ENCODE data around the gene FAM234B. TPM values are rescaled to one million over a fixed set of nuclear protein-coding genes. Genes with fewer than 3 reads are reported as not detected.

The FAM234B gene
- total and polyA plus RNA-seq, 2 experiments from 2014 or later, result 9.5 to 21.1 TPM

DNA sequence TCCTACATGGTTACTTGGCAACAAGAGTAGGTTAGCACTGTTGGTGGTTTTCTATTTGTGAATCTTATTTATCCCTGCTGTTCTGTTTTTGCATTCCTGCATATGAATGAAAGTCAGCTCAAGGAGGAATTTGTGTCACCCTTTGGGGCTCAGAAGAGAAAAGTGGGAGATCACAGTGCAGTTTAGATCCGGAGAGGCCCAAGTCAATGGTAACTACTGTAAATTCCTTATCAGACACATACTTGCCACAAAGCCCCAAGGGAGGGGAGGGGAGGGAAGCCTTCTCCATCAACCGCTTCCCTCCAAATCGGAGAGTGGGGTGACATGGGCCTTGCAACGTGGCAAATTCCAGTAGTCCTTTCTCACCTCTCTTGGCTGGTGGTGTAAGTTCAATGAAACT lies 44.3 kb downstream of the FAM234B start:
- H3K9me3 Mint-ChIP-seq, result no peaks in the 10 kb centered on the region
- no peaks in the 10 kb centered on the region for H3K9me2 ChIP-seq (ENCODE audit: insufficient read depth)
- H3K4me2 ChIP-seq, result peak overlapping the region; percentile 42
- peaks cover 28% of the 10 kb centered on the region for H3K36me3 Mint-ChIP-seq (ENCODE audit: low read depth)
- H3K4me1 Mint-ChIP-seq, result peaks cover 60% of the 10 kb centered on the region
- H3K4me3 Mint-ChIP-seq, result peak overlapping the region; percentile 26; the same call in 2 of the 3 replicates
- H3K79me2 ChIP-seq (replicated peaks; ENCODE audit: insufficient read depth), result no peaks in the 10 kb centered on the region
- peak overlapping the region; percentile 95 for H3K27ac Mint-ChIP-seq
- TF ChIP-seq POLR2AphosphoS5 (IDR thresholded peaks at IDR 0.05; ENCODE audit: low read depth) (no peak), NANOG (IDR thresholded peaks at IDR 0.05; ENCODE audit: borderline replicate concordance) (peak; percentile 61; the same call in 1 of the 2 replicates), EZH2phosphoT487 (IDR thresholded peaks at IDR 0.05; ENCODE audit: unreplicated experiment) (no peak), EZH2 (IDR thresholded peaks at IDR 0.05; ENCODE audit: low read depth, unreplicated experiment) (no peak)
- TF ChIP-seq, protein P1, sequence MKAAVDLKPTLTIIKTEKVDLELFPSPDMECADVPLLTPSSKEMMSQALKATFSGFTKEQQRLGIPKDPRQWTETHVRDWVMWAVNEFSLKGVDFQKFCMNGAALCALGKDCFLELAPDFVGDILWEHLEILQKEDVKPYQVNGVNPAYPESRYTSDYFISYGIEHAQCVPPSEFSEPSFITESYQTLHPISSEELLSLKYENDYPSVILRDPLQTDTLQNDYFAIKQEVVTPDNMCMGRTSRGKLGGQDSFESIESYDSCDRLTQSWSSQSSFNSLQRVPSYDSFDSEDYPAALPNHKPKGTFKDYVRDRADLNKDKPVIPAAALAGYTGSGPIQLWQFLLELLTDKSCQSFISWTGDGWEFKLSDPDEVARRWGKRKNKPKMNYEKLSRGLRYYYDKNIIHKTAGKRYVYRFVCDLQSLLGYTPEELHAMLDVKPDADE (IDR thresholded peaks at IDR 0.05), result 0 out of 2 replicates have a peak, but pooled peaks have one; percentile 26
- TF ChIP-seq, protein P2, sequence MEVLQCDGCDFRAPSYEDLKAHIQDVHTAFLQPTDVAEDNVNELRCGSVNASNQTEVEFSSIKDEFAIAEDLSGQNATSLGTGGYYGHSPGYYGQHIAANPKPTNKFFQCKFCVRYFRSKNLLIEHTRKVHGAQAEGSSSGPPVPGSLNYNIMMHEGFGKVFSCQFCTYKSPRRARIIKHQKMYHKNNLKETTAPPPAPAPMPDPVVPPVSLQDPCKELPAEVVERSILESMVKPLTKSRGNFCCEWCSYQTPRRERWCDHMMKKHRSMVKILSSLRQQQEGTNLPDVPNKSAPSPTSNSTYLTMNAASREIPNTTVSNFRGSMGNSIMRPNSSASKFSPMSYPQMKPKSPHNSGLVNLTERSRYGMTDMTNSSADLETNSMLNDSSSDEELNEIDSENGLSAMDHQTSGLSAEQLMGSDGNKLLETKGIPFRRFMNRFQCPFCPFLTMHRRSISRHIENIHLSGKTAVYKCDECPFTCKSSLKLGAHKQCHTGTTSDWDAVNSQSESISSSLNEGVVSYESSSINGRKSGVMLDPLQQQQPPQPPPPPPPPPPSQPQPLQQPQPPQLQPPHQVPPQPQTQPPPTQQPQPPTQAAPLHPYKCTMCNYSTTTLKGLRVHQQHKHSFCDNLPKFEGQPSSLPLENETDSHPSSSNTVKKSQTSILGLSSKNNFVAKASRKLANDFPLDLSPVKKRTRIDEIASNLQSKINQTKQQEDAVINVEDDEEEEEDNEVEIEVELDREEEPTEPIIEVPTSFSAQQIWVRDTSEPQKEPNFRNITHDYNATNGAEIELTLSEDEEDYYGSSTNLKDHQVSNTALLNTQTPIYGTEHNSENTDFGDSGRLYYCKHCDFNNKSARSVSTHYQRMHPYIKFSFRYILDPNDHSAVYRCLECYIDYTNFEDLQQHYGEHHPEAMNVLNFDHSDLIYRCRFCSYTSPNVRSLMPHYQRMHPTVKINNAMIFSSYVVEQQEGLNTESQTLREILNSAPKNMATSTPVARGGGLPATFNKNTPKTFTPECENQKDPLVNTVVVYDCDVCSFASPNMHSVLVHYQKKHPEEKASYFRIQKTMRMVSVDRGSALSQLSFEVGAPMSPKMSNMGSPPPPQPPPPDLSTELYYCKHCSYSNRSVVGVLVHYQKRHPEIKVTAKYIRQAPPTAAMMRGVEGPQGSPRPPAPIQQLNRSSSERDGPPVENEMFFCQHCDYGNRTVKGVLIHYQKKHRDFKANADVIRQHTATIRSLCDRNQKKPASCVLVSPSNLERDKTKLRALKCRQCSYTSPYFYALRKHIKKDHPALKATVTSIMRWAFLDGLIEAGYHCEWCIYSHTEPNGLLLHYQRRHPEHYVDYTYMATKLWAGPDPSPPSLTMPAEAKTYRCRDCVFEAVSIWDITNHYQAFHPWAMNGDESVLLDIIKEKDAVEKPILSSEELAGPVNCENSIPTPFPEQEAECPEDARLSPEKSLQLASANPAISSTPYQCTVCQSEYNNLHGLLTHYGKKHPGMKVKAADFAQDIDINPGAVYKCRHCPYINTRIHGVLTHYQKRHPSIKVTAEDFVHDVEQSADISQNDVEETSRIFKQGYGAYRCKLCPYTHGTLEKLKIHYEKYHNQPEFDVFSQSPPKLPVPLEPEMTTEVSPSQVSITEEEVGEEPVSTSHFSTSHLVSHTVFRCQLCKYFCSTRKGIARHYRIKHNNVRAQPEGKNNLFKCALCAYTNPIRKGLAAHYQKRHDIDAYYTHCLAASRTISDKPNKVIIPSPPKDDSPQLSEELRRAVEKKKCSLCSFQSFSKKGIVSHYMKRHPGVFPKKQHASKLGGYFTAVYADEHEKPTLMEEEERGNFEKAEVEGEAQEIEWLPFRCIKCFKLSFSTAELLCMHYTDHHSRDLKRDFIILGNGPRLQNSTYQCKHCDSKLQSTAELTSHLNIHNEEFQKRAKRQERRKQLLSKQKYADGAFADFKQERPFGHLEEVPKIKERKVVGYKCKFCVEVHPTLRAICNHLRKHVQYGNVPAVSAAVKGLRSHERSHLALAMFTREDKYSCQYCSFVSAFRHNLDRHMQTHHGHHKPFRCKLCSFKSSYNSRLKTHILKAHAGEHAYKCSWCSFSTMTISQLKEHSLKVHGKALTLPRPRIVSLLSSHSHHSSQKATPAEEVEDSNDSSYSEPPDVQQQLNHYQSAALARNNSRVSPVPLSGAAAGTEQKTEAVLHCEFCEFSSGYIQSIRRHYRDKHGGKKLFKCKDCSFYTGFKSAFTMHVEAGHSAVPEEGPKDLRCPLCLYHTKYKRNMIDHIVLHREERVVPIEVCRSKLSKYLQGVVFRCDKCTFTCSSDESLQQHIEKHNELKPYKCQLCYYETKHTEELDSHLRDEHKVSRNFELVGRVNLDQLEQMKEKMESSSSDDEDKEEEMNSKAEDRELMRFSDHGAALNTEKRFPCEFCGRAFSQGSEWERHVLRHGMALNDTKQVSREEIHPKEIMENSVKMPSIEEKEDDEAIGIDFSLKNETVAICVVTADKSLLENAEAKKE (CRISPR knock-in tag; IDR thresholded peaks at IDR 0.05), result peak; percentile 84
- ATAC-seq (peak; percentile 84), DNase-seq (ENCODE audit: low spot score) (peak; percentile 92)
- H3K4me3 ChIP-seq, result peak overlapping the region; percentile 2; the same call in 1 of the 2 replicates
- no peaks in the 10 kb centered on the region for H4K20me1 ChIP-seq (replicated peaks; ENCODE audit: insufficient read depth)
- peaks cover 41% of the 10 kb centered on the region for H3K4me1 ChIP-seq (ENCODE audit: insufficient read depth)
- H3K27ac ChIP-seq (ENCODE audit: low read depth), result peak overlapping the region; percentile 85
- H3K27me3 Mint-ChIP-seq (ENCODE audit: insufficient read depth, low read depth, poor library complexity), result peaks cover 12% of the 10 kb centered on the region
- no peaks in the 10 kb centered on the region for H3K27me3 ChIP-seq (ENCODE audit: insufficient read depth)
- no peaks in the 10 kb centered on the region for H3K36me3 ChIP-seq (ENCODE audit: insufficient read depth)
- no peak overlapping the region for H2AFZ ChIP-seq
- H3F3A ChIP-seq (replicated peaks; ENCODE audit: low read depth), result peaks cover 11% of the 10 kb centered on the region; the same call in 1 of the 2 replicates

All from GM23338 (cell line).